Stimulated activated CD8-positive, alpha-beta memory T cell treated with anti-CD3 and anti-CD28 coated beads, Interleukin-4, amount 100 ng/mL, for 48 hours (primary cell): ENCODE results near the gene AIF1.

Experiments used
- DNase-seq: peaks from one replicate; pipeline ENCODE4 v3.0.0-alpha.2; 2020

Gene AIF1

GRCh38 chr6:31614684-31615578 is at the start of gene AIF1:
AIF1 (plus strand) TSS chr6:31615234; CDS start chr6:31615330, 96 bp downstream.
- no peak for DNase-seq

- DNase-seq = peak; percentile 60
Measured at GRCh38 chr6:31567531-31568370, 47.3 kb upstream of the AIF1 start.

GRCh38 chr6:31568537-31568961 is 46.5 kb upstream of the AIF1 start:
- peak; percentile 75 for DNase-seq

- DNase-seq = no peak
Measured at GRCh38 chr6:31569861-31570536, 45.0 kb upstream of the AIF1 start.

GRCh38 chr6:31572041-31572911 is 42.8 kb upstream of the AIF1 start, which contains the start of gene LTA:
LTA (plus strand) TSS chr6:31572289; CDS start chr6:31572743, 454 bp downstream.
- DNase-seq = peak; percentile 88

GRCh38 chr6:31573239-31574105 is 41.6 kb upstream of the AIF1 start:
- peak; percentile 55 for DNase-seq

GRCh38 chr6:31574106-31575061 is 40.6 kb upstream of the AIF1 start:
- DNase-seq = peak; percentile 81

GRCh38 chr6:31575335-31575901 is 39.6 kb upstream of the AIF1 start, which contains the start of gene TNF:
TNF (plus strand) TSS chr6:31575565; CDS start chr6:31575742, 177 bp downstream.
- peak; percentile 89 for DNase-seq

GRCh38 chr6:31575952-31576685 is 38.9 kb upstream of the AIF1 start:
- no peak for DNase-seq

GRCh38 chr6:31576897-31577578 is 38.0 kb upstream of the AIF1 start:
- peak; percentile 74 for DNase-seq

GRCh38 chr6:31577579-31577966 is 37.5 kb upstream of the AIF1 start:
- DNase-seq = no peak

GRCh38 chr6:31578184-31579118 is 36.6 kb upstream of the AIF1 start:
- DNase-seq = peak; percentile 60

- DNase-seq = peak; percentile 61
Measured at GRCh38 chr6:31579119-31579505, 35.9 kb upstream of the AIF1 start.

- peak; percentile 67 for DNase-seq
Measured at GRCh38 chr6:31579546-31580437, 35.2 kb upstream of the AIF1 start.

- no peak for DNase-seq
Measured at GRCh38 chr6:31580438-31580740, 34.6 kb upstream of the AIF1 start.
